Panc1 (cell line): ENCODE data around the gene TSHR. TPM values are rescaled to one million over a fixed set of nuclear protein-coding genes. Genes with fewer than 3 reads are reported as not detected.

Experiments used
- ATAC-seq: fragments of 200-7000 bp; cut with Tn5 transposase; 2 replicates; pipeline ENCODE4 v1.9.1; 2020; ENCODE audit warnings: mild to moderate bottlenecking, moderate library complexity
- BruUV-seq: library from RNA; stranded (reverse); fragments of 400-500 nt; replicated peaks from 2 replicates; lab custom pipeline; 2021; lab: Mats Ljungman, UMichigan
- CTCF ChIA-PET: fragments of 300-600 bp; sonication (Branson Sonifier 250); formaldehyde crosslinking; loops from one replicate; lab custom pipeline; 2022; ENCODE audit warnings: antibody characterized with exemption; lab: Charles Lee
- POLR2A ChIA-PET: fragments of 300-600 bp; sonication (Branson Sonifier 250); formaldehyde crosslinking; loops from one replicate; lab custom pipeline; 2022; ENCODE audit warnings: antibody characterized with exemption; lab: Charles Lee
- DNase-seq: peaks from one replicate; pipeline ENCODE4 v3.0.0-alpha.2; 2010; ENCODE audit warnings: low read depth, low spot score
- H3K27ac ChIP-seq: 2 replicates; pipeline ENCODE4 v1.5.1; 2011; ENCODE audit warnings: mild to moderate bottlenecking, low read length, inconsistent platforms
- H3K27me3 ChIP-seq: fragments of 200-500 bp; sonication (Bioruptor generic); 2 replicates; pipeline ENCODE4 v1.6.0; 2014; ENCODE audit warnings: low read length, inconsistent platforms; ENCODE audit not compliant: control insufficient read depth, insufficient read depth
- H3K36me3 ChIP-seq: fragments of 200-500 bp; sonication (Bioruptor generic); 2 replicates; pipeline ENCODE4 v1.5.1; 2014; ENCODE audit warnings: inconsistent platforms, mild to moderate bottlenecking, low read length, moderate library complexity; ENCODE audit not compliant: control insufficient read depth, insufficient read depth
- H3K4me1 ChIP-seq: 2 replicates; pipeline ENCODE4 v1.5.1; 2011; ENCODE audit warnings: inconsistent platforms, mild to moderate bottlenecking, low read length, moderate library complexity; ENCODE audit not compliant: control insufficient read depth, insufficient read depth
- H3K4me3 ChIP-seq, 2 experiments: 2 replicates each; pipeline ENCODE4 v1.5.1; 2011 to 2012; ENCODE audit warnings: low read depth in 2 of 2, low read length in 2 of 2, mild to moderate bottlenecking in 2 of 2, inconsistent platforms in 1 of 2, moderate library complexity in 1 of 2
- H3K9me3 ChIP-seq: fragments of 200-500 bp; sonication (Bioruptor generic); 2 replicates; pipeline ENCODE4 v1.5.1; 2014; ENCODE audit warnings: low read depth, mild to moderate bottlenecking, inconsistent platforms, low read length, moderate library complexity; ENCODE audit not compliant: control insufficient read depth, insufficient read depth
- CTCF ChIP-seq: fragments of 450-650 bp; IDR thresholded peaks from 2 replicates; pipeline ENCODE4 v1.5.1; 2017; ENCODE audit warnings: mild to moderate bottlenecking
- POLR2AphosphoS5 ChIP-seq: IDR thresholded peaks from 2 replicates; pipeline ENCODE4 v1.6.1; 2012; ENCODE audit warnings: mild to moderate bottlenecking, low read depth, low read length, moderate library complexity
- REST ChIP-seq, 2 experiments: IDR thresholded peaks; 2 replicates each; pipeline ENCODE4 v1.6.1; 2011 to 2012; ENCODE audit warnings: low read depth in 2 of 2, control low read depth in 1 of 2, low read length in 1 of 2, mild to moderate bottlenecking in 1 of 2, moderate library complexity in 1 of 2; ENCODE audit not compliant: insufficient read depth in 1 of 2
- SIN3A ChIP-seq: IDR thresholded peaks from 2 replicates; pipeline ENCODE4 v1.6.1; 2012; ENCODE audit warnings: low read depth, mild to moderate bottlenecking, low read length, moderate library complexity, borderline replicate concordance; ENCODE audit not compliant: insufficient read depth
- TCF7L2 ChIP-seq: IDR thresholded peaks from 2 replicates; pipeline ENCODE4 v1.6.1; 2011; ENCODE audit warnings: mild to moderate bottlenecking, low read depth, low read length, inconsistent platforms
- in situ Hi-C: cut with HindIII; loops from 2 replicates; pipeline ENCODE4 v1.10.0; 2016; ENCODE audit warnings: low sequenced_read_pairs, low pct_unique_long_range_greater_than_20kb
- intact Hi-C: fragments of 100-400 bp; cut with micrococcal nuclease; formaldehyde crosslinking; loops from one replicate; pipeline ENCODE4 v1.10.0; 2022; ENCODE audit not compliant: unreplicated experiment
- total RNA-seq: library from RNA; stranded (reverse); gene quantifications from one replicate; pipeline ENCODE4 v1.2.1, GENCODE V29; 2021; ENCODE audit not compliant: unreplicated experiment

The TSHR gene
- total RNA-seq, 1 experiment from 2014 or later = not detected

- ATAC-seq = no peak
- Histone ChIP-seq H3K4me1 (no peaks in the 10 kb centered on the region), H3K27me3 (no peaks in the 10 kb centered on the region), H3K27ac (no peak overlapping the region), H3K36me3 (no peaks in the 10 kb centered on the region), H3K9me3 (no peaks in the 10 kb centered on the region), H3K4me3 (no peak overlapping the region)
- intact Hi-C loops (no loop called here), in situ Hi-C loops (no loop called here)
- no TSS peak for BruUV-seq
- TF ChIP-seq TCF7L2 (no peak), REST (IDR thresholded peaks at IDR 0.05; ENCODE audit: insufficient read depth in 1 of 2, low read depth in 2 of 2, low read length in 1 of 2) (no peak), SIN3A (no peak)
- DNase-seq = no peak
- POLR2A ChIA-PET = no interaction called here
- CTCF ChIA-PET = no interaction called here
Observed at GRCh38 chr14:81031488-81031887, 76.1 kb downstream of the TSHR start.

- in situ Hi-C loops = no loop called here
- Histone ChIP-seq H3K9me3 (no peaks in the 10 kb centered on the region), H3K4me1 (no peaks in the 10 kb centered on the region), H3K4me3 (no peak overlapping the region), H3K27ac (no peak overlapping the region), H3K36me3 (no peaks in the 10 kb centered on the region), H3K27me3 (no peaks in the 10 kb centered on the region)
- ChIA-PET POLR2A (interaction anchor here (0.7 kb wide), 1 partner anchor 1608 kb away, joined by 4 read pairs; no protein-coding TSS in a partner anchor), CTCF (no interaction called here)
- intact Hi-C loops = no loop called here
- DNase-seq = no peak
- no TSS peak for BruUV-seq
- ATAC-seq = no peak
- TF ChIP-seq SIN3A (no peak), POLR2AphosphoS5 (no peak), CTCF (no peak), REST (IDR thresholded peaks at IDR 0.05; ENCODE audit: insufficient read depth in 1 of 2, low read depth in 2 of 2, low read length in 1 of 2) (no peak), TCF7L2 (no peak)
Observed at GRCh38 chr14:81033698-81034240, 78.3 kb downstream of the TSHR start.
